ENCODE data around the gene PLAC8L1.

DNA sequence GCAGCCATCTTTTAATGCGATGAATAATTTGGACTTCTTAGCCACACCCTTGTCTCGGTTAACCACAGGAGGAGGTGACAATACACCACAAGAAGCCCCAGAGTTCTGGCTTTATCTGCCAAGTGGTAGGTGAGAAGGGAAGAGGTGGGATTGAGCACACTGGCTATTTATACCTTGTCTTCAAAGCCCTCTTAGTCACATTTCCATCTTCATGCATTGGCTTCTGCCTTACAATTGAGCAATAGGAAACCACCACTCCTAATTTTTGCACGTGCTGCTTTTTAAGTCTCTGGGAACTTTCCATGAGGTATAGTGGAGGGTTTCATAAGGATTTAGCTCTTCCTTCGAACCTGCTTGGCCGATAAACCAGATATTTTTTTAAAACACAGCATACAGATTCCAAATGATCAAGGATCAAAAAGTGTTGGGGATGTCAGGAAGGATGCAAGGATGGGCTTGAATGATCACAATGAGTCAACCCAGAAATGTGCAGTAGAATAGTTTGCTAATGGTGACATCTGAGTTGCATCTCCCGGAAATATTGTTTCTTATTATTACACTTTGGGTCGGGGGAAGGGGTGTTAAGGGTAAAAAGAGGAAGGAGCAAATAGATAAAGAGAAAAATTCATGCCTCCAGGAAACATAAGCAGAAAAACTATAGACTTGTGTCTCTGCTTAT lies 25.5 kb downstream of the PLAC8L1 start:
- TF ChIP-seq, protein P1, sequence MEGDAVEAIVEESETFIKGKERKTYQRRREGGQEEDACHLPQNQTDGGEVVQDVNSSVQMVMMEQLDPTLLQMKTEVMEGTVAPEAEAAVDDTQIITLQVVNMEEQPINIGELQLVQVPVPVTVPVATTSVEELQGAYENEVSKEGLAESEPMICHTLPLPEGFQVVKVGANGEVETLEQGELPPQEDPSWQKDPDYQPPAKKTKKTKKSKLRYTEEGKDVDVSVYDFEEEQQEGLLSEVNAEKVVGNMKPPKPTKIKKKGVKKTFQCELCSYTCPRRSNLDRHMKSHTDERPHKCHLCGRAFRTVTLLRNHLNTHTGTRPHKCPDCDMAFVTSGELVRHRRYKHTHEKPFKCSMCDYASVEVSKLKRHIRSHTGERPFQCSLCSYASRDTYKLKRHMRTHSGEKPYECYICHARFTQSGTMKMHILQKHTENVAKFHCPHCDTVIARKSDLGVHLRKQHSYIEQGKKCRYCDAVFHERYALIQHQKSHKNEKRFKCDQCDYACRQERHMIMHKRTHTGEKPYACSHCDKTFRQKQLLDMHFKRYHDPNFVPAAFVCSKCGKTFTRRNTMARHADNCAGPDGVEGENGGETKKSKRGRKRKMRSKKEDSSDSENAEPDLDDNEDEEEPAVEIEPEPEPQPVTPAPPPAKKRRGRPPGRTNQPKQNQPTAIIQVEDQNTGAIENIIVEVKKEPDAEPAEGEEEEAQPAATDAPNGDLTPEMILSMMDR (IDR thresholded peaks at IDR 0.05): no peak
- TF ChIP-seq POLR2AphosphoS5 (IDR thresholded peaks at IDR 0.05; ENCODE audit: low read depth, low read length): no peak
- TF ChIP-seq, protein P2, sequence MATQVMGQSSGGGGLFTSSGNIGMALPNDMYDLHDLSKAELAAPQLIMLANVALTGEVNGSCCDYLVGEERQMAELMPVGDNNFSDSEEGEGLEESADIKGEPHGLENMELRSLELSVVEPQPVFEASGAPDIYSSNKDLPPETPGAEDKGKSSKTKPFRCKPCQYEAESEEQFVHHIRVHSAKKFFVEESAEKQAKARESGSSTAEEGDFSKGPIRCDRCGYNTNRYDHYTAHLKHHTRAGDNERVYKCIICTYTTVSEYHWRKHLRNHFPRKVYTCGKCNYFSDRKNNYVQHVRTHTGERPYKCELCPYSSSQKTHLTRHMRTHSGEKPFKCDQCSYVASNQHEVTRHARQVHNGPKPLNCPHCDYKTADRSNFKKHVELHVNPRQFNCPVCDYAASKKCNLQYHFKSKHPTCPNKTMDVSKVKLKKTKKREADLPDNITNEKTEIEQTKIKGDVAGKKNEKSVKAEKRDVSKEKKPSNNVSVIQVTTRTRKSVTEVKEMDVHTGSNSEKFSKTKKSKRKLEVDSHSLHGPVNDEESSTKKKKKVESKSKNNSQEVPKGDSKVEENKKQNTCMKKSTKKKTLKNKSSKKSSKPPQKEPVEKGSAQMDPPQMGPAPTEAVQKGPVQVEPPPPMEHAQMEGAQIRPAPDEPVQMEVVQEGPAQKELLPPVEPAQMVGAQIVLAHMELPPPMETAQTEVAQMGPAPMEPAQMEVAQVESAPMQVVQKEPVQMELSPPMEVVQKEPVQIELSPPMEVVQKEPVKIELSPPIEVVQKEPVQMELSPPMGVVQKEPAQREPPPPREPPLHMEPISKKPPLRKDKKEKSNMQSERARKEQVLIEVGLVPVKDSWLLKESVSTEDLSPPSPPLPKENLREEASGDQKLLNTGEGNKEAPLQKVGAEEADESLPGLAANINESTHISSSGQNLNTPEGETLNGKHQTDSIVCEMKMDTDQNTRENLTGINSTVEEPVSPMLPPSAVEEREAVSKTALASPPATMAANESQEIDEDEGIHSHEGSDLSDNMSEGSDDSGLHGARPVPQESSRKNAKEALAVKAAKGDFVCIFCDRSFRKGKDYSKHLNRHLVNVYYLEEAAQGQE (IDR thresholded peaks at IDR 0.05; ENCODE audit: insufficient read depth in 1 of 2, low read depth in 2 of 2, low read length in 1 of 2): no peak

All from Panc1 (cell line).